IPS-20b (cell line): Measurements from ENCODE around the gene TEX30.

Experiments
- H3K27ac ChIP-seq: one replicate; pipeline ENCODE4 v1.5.1; 2013; ENCODE audit warnings: low read length
- H3K27me3 ChIP-seq: 2 replicates; pipeline ENCODE4 v1.6.1; 2013; ENCODE audit warnings: mild to moderate bottlenecking, low read length, inconsistent platforms; ENCODE audit not compliant: insufficient read depth
- H3K36me3 ChIP-seq: 2 replicates; pipeline ENCODE4 v1.6.1; 2013; ENCODE audit warnings: low read depth, mild to moderate bottlenecking, inconsistent platforms, low read length, moderate library complexity; ENCODE audit not compliant: insufficient read depth
- H3K4me1 ChIP-seq: 2 replicates; pipeline ENCODE4 v1.6.1; 2013; ENCODE audit warnings: mild to moderate bottlenecking, control low read depth, inconsistent platforms, low read length, moderate library complexity; ENCODE audit not compliant: insufficient read depth
- H3K4me3 ChIP-seq: 2 replicates; pipeline ENCODE4 v1.5.1; 2013; ENCODE audit warnings: mild to moderate bottlenecking, low read length, inconsistent platforms
- H3K9ac ChIP-seq: 2 replicates; pipeline ENCODE4 v1.6.1; 2013; ENCODE audit warnings: low read depth, mild to moderate bottlenecking, inconsistent platforms, low read length, moderate library complexity
- H3K9me3 ChIP-seq: 2 replicates; pipeline ENCODE4 v1.6.1; 2013; ENCODE audit warnings: mild to moderate bottlenecking, low read depth, low read length, inconsistent platforms; ENCODE audit not compliant: insufficient read depth

Gene TEX30

GRCh38 chr13:102773441-102774213, at the start of gene TEX30:
TEX30 (minus strand) TSS chr13:102773786; CDS start chr13:102770026, 3,760 bp downstream.
- no peak within 1 kb of the TSS for H3K27ac ChIP-seq
- H3K9ac ChIP-seq: peak within 1 kb of the TSS; percentile 79
- no peaks in the 10 kb centered on the region for H3K9me3 ChIP-seq
- peaks cover 4% of the 10 kb centered on the region; the same call in 1 of the 2 replicates for H3K4me1 ChIP-seq
- peaks cover 22% of the 10 kb centered on the region for H3K27me3 ChIP-seq
- H3K36me3 ChIP-seq: no peaks in the 10 kb centered on the region
- H3K4me3 ChIP-seq: peak within 1 kb of the TSS; percentile 77

GRCh38 chr13:102817907-102818306, 44.3 kb upstream of the TEX30 start:
- Histone ChIP-seq H3K36me3 (peaks cover 6% of the 10 kb centered on the region; the same call in 1 of the 2 replicates), H3K9me3 (no peaks in the 10 kb centered on the region), H3K4me1 (no peaks in the 10 kb centered on the region; the same call in 1 of the 2 replicates), H3K9ac (no peak overlapping the region), H3K27ac (no peak overlapping the region), H3K4me3 (no peak overlapping the region), H3K27me3 (no peaks in the 10 kb centered on the region)

- Histone ChIP-seq H3K36me3 (peaks cover 5% of the 10 kb centered on the region; the same call in 1 of the 2 replicates), H3K4me3 (no peak overlapping the region)
These were observed 43.7 kb upstream of the TEX30 start for GRCh38 chr13:102817241-102817640.

GRCh38 chr13:102816708-102817107, 43.1 kb upstream of the TEX30 start:
- no peak overlapping the region for H3K27ac ChIP-seq
- H3K4me3 ChIP-seq: no peak overlapping the region
- H3K9me3 ChIP-seq: no peaks in the 10 kb centered on the region
- no peaks in the 10 kb centered on the region for H3K36me3 ChIP-seq
- H3K9ac ChIP-seq: no peak overlapping the region
- H3K27me3 ChIP-seq: no peaks in the 10 kb centered on the region
- no peaks in the 10 kb centered on the region; the same call in 1 of the 2 replicates for H3K4me1 ChIP-seq

More at GRCh38 chr13:102817241-102817640, 43.7 kb upstream of the TEX30 start:
- H3K27me3 ChIP-seq: no peaks in the 10 kb centered on the region
- H3K27ac ChIP-seq: no peak overlapping the region
- no peaks in the 10 kb centered on the region; the same call in 1 of the 2 replicates for H3K4me1 ChIP-seq
- H3K9me3 ChIP-seq: no peaks in the 10 kb centered on the region
- H3K9ac ChIP-seq: no peak overlapping the region

- Histone ChIP-seq H3K36me3 (no peaks in the 10 kb centered on the region), H3K27ac (no peak overlapping the region)
These were observed 42.2 kb upstream of the TEX30 start for GRCh38 chr13:102815788-102816187.

GRCh38 chr13:102814793-102815192, 41.2 kb upstream of the TEX30 start:
- Histone ChIP-seq H3K4me1 (no peaks in the 10 kb centered on the region; the same call in 1 of the 2 replicates), H3K9ac (no peak overlapping the region), H3K27ac (no peak overlapping the region), H3K36me3 (no peaks in the 10 kb centered on the region), H3K9me3 (no peaks in the 10 kb centered on the region), H3K4me3 (no peak overlapping the region), H3K27me3 (no peaks in the 10 kb centered on the region)

More at GRCh38 chr13:102815788-102816187, 42.2 kb upstream of the TEX30 start:
- Histone ChIP-seq H3K4me3 (no peak overlapping the region), H3K27me3 (no peaks in the 10 kb centered on the region), H3K9me3 (no peaks in the 10 kb centered on the region), H3K9ac (no peak overlapping the region), H3K4me1 (no peaks in the 10 kb centered on the region; the same call in 1 of the 2 replicates)

GRCh38 chr13:102814025-102814607, 40.5 kb upstream of the TEX30 start:
- Histone ChIP-seq H3K9ac (no peak overlapping the region), H3K4me1 (no peaks in the 10 kb centered on the region; the same call in 1 of the 2 replicates), H3K9me3 (no peaks in the 10 kb centered on the region), H3K4me3 (no peak overlapping the region), H3K27ac (no peak overlapping the region), H3K27me3 (no peaks in the 10 kb centered on the region), H3K36me3 (no peaks in the 10 kb centered on the region)

GRCh38 chr13:102812611-102813287, 39.2 kb upstream of the TEX30 start:
- H3K4me3 ChIP-seq: no peak overlapping the region
- H3K4me1 ChIP-seq: no peaks in the 10 kb centered on the region; the same call in 1 of the 2 replicates
- no peaks in the 10 kb centered on the region for H3K9me3 ChIP-seq
- H3K9ac ChIP-seq: no peak overlapping the region
- H3K27ac ChIP-seq: no peak overlapping the region
- no peaks in the 10 kb centered on the region for H3K27me3 ChIP-seq
- H3K36me3 ChIP-seq: no peaks in the 10 kb centered on the region

- H3K4me3 ChIP-seq: no peak overlapping the region
- no peaks in the 10 kb centered on the region for H3K4me1 ChIP-seq
- no peaks in the 10 kb centered on the region for H3K36me3 ChIP-seq
- H3K27me3 ChIP-seq: no peaks in the 10 kb centered on the region
- no peaks in the 10 kb centered on the region for H3K9me3 ChIP-seq
- no peak overlapping the region for H3K27ac ChIP-seq
- H3K9ac ChIP-seq: no peak overlapping the region
These were observed 34.1 kb upstream of the TEX30 start for GRCh38 chr13:102807699-102808098.

- Histone ChIP-seq H3K27ac (no peak overlapping the region), H3K4me3 (no peak overlapping the region), H3K4me1 (no peaks in the 10 kb centered on the region), H3K27me3 (peaks cover 10% of the 10 kb centered on the region), H3K36me3 (no peaks in the 10 kb centered on the region), H3K9ac (no peak overlapping the region), H3K9me3 (no peaks in the 10 kb centered on the region)
These were observed 32.1 kb upstream of the TEX30 start for GRCh38 chr13:102805680-102806079.

- Histone ChIP-seq H3K4me3 (peak overlapping the region; percentile 95), H3K9me3 (no peaks in the 10 kb centered on the region), H3K36me3 (no peaks in the 10 kb centered on the region), H3K27ac (no peak overlapping the region), H3K27me3 (peaks cover 38% of the 10 kb centered on the region), H3K4me1 (no peaks in the 10 kb centered on the region), H3K9ac (peak overlapping the region; percentile 45; the same call in 1 of the 2 replicates)
These were observed 26.8 kb upstream of the TEX30 start for GRCh38 chr13:102800145-102801041.
